Small intestine (tissue), 7 donors: ENCODE results near the gene CACTIN. TPM values are rescaled to one million over a fixed set of nuclear protein-coding genes. Genes with fewer than 3 reads are reported as not detected.

ENCODE experiments used
- DNase-seq, 2 donors: peaks; one replicate each; pipeline versions ENCODE4 v3.0.0 to v3.0.0-alpha.2; 2013
- FAIRE-seq: peaks from 2 replicates; lab custom pipeline; 2012; peaks lifted over from hg19 to GRCh38; lab: Jason Lieb, UNC
- H3K27ac ChIP-seq, 3 donors: one replicate each; pipeline ENCODE4 v1.5.1; 2013; ENCODE audit warnings: low read length in 2 of 3, mild to moderate bottlenecking in 2 of 3, control low read depth in 1 of 3, inconsistent platforms in 1 of 3, low read depth in 1 of 3, moderate library complexity in 1 of 3
- H3K27me3 ChIP-seq, 3 donors: one replicate each; pipeline ENCODE4 v1.6.1; 2013; ENCODE audit warnings: low read length in 3 of 3, inconsistent platforms in 1 of 3; ENCODE audit not compliant: control insufficient read depth in 3 of 3, insufficient read depth in 3 of 3
- H3K36me3 ChIP-seq, 3 donors: one replicate each; pipeline ENCODE4 v1.6.1; 2013; ENCODE audit warnings: low read length in 3 of 3, inconsistent platforms in 1 of 3, low read depth in 1 of 3, mild to moderate bottlenecking in 1 of 3, moderate library complexity in 1 of 3; ENCODE audit not compliant: control insufficient read depth in 3 of 3, insufficient read depth in 2 of 3
- H3K4me1 ChIP-seq, 3 donors: one replicate each; pipeline ENCODE4 v1.6.1; 2013; ENCODE audit warnings: low read length in 2 of 3, inconsistent platforms in 1 of 3, low read depth in 1 of 3, mild to moderate bottlenecking in 1 of 3, moderate library complexity in 1 of 3; ENCODE audit not compliant: control insufficient read depth in 3 of 3, insufficient read depth in 2 of 3
- H3K4me3 ChIP-seq, 3 donors: one replicate each; pipeline ENCODE4 v1.5.1; 2013; ENCODE audit warnings: low read length in 3 of 3, control low read depth in 1 of 3, inconsistent platforms in 1 of 3, low read depth in 1 of 3, mild to moderate bottlenecking in 1 of 3, moderate library complexity in 1 of 3
- H3K9me3 ChIP-seq, 2 donors: one replicate each; pipeline ENCODE4 v1.6.1; 2013; ENCODE audit warnings: low read depth in 1 of 2, low read length in 1 of 2; ENCODE audit not compliant: control insufficient read depth in 2 of 2, insufficient read depth in 1 of 2
- WGBS, 3 donors: extraction: QIAGEN DNeasy Blood & Tissue Kit; methylation state at CpG; one replicate each; pipeline ENCODE4 v1.1.7; 2013; 5-methylcytosine and 5-hydroxymethylcytosine counted together
- polyA plus RNA-seq, 4 donors: library from polyadenylated mRNA; stranded (reverse) in 3 of 4; unstranded in 1 of 4; fragments of 200-250 nt in 3 of 4; fragments of 120-200 nt in 1 of 4; gene quantifications; one replicate each; pipeline versions ENCODE4 v1.2.1 to v1.2.3, GENCODE V29; 2013
- donor health status: healthy with polysubstance abuse.
- donor health status: control.
- donor health status: control.
- donor health status: Bipolar disorder and iron deficiency.
- donor health status: healthy.

CACTIN gene
- polyA plus RNA-seq, 4 donors: 11.9 to 16.9 (median 14.7) TPM

- FAIRE-seq (no peak), DNase-seq (no peak)
- H3K9me3 ChIP-seq: no peaks in the 10 kb centered on the region
- peak overlapping the region in 1 of 3 donors; percentile 64 for H3K27ac ChIP-seq
- peaks cover 0 to 13% (median 0%) of the 10 kb centered on the region in 3 donors for H3K4me1 ChIP-seq
- H3K27me3 ChIP-seq: peaks cover 0 to 37% (median 0%) of the 10 kb centered on the region in 3 donors
- no peaks in the 10 kb centered on the region for H3K36me3 ChIP-seq
- WGBS, 3 donors: 66 to 73% (median 71%) methylated on average over 21 to 23 of the region's 23 CpGs
- no peak overlapping the region for H3K4me3 ChIP-seq
Measured at GRCh38 chr19:3603121-3603811, 23.3 kb downstream of the CACTIN start.

- FAIRE-seq (no peak), DNase-seq (no peak)
- H3K27me3 ChIP-seq: peaks cover 0 to 18% (median 0%) of the 10 kb centered on the region in 3 donors
- no peak overlapping the region for H3K4me3 ChIP-seq
- no peaks in the 10 kb centered on the region for H3K9me3 ChIP-seq
- H3K36me3 ChIP-seq: no peaks in the 10 kb centered on the region
- 78 to 91% (median 86%) methylated on average over 12 of the region's 12 CpGs for WGBS, 3 donors
- no peak overlapping the region for H3K27ac ChIP-seq
- H3K4me1 ChIP-seq: peaks cover 0 to 6% (median 0%) of the 10 kb centered on the region in 3 donors
Measured at GRCh38 chr19:3601021-3601420, 25.6 kb downstream of the CACTIN start.

DNA sequence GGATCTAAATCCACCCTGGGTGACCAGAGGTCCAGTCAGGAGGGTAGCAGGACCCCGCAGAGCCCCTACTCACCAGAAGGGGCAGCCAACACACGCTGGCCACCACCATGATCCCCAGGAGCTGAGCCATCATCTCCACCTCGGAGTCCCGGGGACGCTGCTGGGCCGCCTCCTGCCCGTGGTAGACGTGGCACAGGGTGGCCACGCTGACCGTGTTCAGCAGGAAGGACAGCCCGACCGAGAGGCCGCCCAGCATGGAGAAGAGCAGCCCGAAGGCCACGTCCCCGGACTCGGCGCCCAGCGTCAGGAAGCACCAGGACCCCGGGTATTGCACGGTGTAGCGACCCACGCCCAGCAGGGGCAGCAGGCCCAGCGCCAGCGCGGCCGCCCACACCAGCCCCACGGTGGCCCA is 26.8 kb downstream of the CACTIN start:
- no peak for DNase-seq
- whole genome bisulfite sequencing, 3 donors: 90 to 91% (median 90%) methylated on average over 20 to 28 of the region's 28 CpGs
- peaks cover 0 to 5% (median 0%) of the 10 kb centered on the region in 3 donors for H3K27me3 ChIP-seq
- no peak overlapping the region for H3K27ac ChIP-seq
- FAIRE-seq: no peak
- H3K9me3 ChIP-seq: no peaks in the 10 kb centered on the region
- peaks cover 0 to 3% (median 0%) of the 10 kb centered on the region in 3 donors for H3K4me1 ChIP-seq
- H3K4me3 ChIP-seq: no peak overlapping the region
- no peaks in the 10 kb centered on the region for H3K36me3 ChIP-seq

GRCh38 chr19:3595521-3596061 is 31.0 kb downstream of the CACTIN start:
- Histone ChIP-seq H3K4me3 (no peak overlapping the region), H3K4me1 (no peaks in the 10 kb centered on the region), H3K9me3 (peaks cover 0 to 15% of the 10 kb centered on the region in 2 donors), H3K27ac (no peak overlapping the region), H3K36me3 (no peaks in the 10 kb centered on the region), H3K27me3 (peaks cover 0 to 11% (median 0%) of the 10 kb centered on the region in 3 donors)
- 62 to 84% (median 72%) methylated on average over 27 to 34 of the region's 34 CpGs for WGBS, 3 donors
- FAIRE-seq (no peak), DNase-seq (no peak)

DNA sequence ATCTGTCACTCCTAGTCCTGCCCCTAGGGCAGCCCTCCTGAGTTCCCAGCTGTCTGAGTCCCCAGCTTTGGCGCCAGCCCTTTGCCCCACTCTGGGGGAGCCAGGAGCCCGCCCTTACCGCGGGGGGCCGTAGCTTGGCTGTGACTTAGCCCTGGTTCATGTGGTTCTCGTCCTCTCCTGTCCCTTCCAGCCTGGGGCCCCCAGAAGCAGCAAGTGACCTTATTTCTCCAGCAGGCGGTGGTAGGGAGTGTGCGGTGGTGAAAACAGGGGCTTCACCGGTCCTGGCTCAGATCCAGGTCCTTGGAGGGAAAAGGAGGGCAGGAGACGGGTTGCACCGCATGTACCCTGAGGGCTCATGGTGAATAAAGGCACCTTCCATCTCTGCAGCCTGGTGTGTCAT is 33.4 kb downstream of the CACTIN start:
- Histone ChIP-seq H3K27me3 (peaks cover 0 to 11% (median 0%) of the 10 kb centered on the region in 3 donors), H3K36me3 (no peaks in the 10 kb centered on the region), H3K9me3 (peaks cover 0 to 15% of the 10 kb centered on the region in 2 donors), H3K4me1 (no peaks in the 10 kb centered on the region), H3K4me3 (no peak overlapping the region), H3K27ac (no peak overlapping the region)
- no peak for DNase-seq
- WGBS, 3 donors: 45 to 48% (median 46%) methylated on average over 10 to 11 of the region's 11 CpGs
- FAIRE-seq: no peak

- Histone ChIP-seq H3K4me3 (no peak overlapping the region), H3K4me1 (no peaks in the 10 kb centered on the region), H3K27me3 (peaks cover 0 to 12% (median 0%) of the 10 kb centered on the region in 3 donors), H3K36me3 (no peaks in the 10 kb centered on the region), H3K9me3 (peaks cover 0 to 15% of the 10 kb centered on the region in 2 donors), H3K27ac (no peak overlapping the region)
- 74 to 84% (median 75%) methylated on average over 9 of the region's 9 CpGs for WGBS, 3 donors
- FAIRE-seq: no peak
- DNase-seq: no peak
Measured at GRCh38 chr19:3591876-3592613, 34.5 kb downstream of the CACTIN start.

DNA sequence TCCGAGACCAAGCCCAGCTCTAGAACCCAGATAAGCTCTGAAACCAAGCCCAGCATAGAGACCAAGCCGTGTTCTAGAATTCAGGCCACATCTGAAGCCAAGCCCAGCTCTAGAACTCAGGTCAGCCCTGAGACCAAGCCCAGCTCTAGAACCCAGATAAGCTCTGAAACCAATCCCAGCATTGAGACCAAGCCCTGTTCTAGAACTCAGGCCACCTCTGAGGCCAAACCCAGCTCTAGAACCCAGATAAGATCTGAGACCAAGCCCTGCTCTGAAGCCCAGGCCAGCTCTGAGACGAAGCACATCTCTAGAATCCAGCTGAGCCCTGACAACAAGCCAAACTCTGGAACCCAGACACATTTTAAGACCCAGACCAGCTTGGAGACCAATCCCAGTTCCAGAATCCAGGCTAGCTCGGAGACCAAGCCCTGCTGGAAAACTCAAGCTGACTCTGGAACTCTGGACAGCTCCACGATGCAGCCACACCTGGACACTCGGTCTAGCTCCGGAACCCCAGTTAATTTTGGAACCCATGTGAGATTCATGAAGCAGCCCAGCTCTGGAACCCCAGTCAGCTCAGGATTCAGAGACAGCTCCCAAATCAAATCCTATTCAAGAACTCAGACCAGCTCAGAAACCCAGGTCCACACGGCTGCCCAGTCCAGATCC is 35.5 kb downstream of the CACTIN start:
- H3K27me3 ChIP-seq: peaks cover 0 to 22% (median 0%) of the 10 kb centered on the region in 3 donors
- FAIRE-seq: no peak
- 87 to 90% (median 88%) methylated on average over 8 of the region's 8 CpGs for WGBS, 3 donors

DNA sequence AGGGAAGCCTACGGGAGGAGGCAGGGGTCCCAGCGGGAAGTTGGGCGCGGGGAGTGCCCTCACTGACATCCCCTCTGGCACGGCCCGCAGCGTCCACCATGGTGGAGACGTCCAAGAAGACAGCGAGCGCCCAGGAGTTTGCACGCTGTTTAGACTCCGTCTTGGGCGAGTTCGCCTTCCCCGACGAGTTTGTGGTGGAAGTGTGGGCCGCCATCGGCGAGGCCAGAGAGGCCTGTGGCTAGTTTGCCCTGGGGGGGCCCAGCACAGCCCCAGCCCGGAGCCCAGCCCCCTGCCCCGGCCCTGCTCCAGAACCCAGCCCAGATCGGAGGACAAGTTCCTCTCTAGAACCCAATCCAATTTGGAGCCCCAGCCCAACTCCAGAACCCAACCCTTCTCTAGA is 36.6 kb downstream of the CACTIN start:
- Histone ChIP-seq H3K4me3 (no peak overlapping the region), H3K27ac (no peak overlapping the region), H3K4me1 (peaks cover 0 to 3% (median 0%) of the 10 kb centered on the region in 3 donors), H3K36me3 (no peaks in the 10 kb centered on the region), H3K27me3 (peaks cover 0 to 31% (median 0%) of the 10 kb centered on the region in 3 donors), H3K9me3 (peaks cover 0 to 15% of the 10 kb centered on the region in 2 donors)
- FAIRE-seq (no peak), DNase-seq (no peak)
- WGBS, 3 donors: 92 to 95% (median 94%) methylated on average over 18 to 22 of the region's 22 CpGs

More for the DNA sequence above, 35.5 kb downstream of the CACTIN start:
- DNase-seq: no peak
- H3K36me3 ChIP-seq: no peaks in the 10 kb centered on the region
- H3K4me1 ChIP-seq: no peaks in the 10 kb centered on the region
- H3K27ac ChIP-seq: no peak overlapping the region
- H3K9me3 ChIP-seq: peaks cover 0 to 15% of the 10 kb centered on the region in 2 donors
- H3K4me3 ChIP-seq: no peak overlapping the region
